CD4-positive, alpha-beta T cell (primary cell): Measurements from ENCODE around the gene PDLIM5. TPM values are rescaled to one million over a fixed set of nuclear protein-coding genes. Genes with fewer than 3 reads are reported as not detected.

Experiments
- ATAC-seq: fragments of 200-7000 bp; cut with Tn5 transposase; one replicate; pipeline ENCODE4 v1.10.0; 2022; ENCODE audit warnings: mild to moderate bottlenecking; ENCODE audit not compliant: poor library complexity
- CTCF ChIA-PET: fragments of 350-600 bp; sonication (Branson Sonifier 250); formaldehyde crosslinking; loops from one replicate; lab custom pipeline; 2021; ENCODE audit warnings: antibody characterized with exemption, inconsistent platforms; lab: Charles Lee
- POLR2A ChIA-PET: fragments of 350-600 bp; sonication (Branson Sonifier 250); formaldehyde crosslinking; loops from one replicate; lab custom pipeline; 2021; ENCODE audit warnings: antibody characterized with exemption, inconsistent platforms; lab: Charles Lee
- DNase-seq, 14 experiments: peaks; one replicate each; pipeline ENCODE4 v3.0.0-alpha.2; 2013 to 2020; ENCODE audit warnings: mixed read lengths in 2 of 14
- H3K27ac ChIP-seq, 2 donors: one replicate each; pipeline versions ENCODE4 v1.5.1 to v1.7.0; 2013; ENCODE audit warnings: low read length in 2 of 2, low read depth in 1 of 2, mild to moderate bottlenecking in 1 of 2
- H3K27me3 ChIP-seq, 2 experiments: 1 replicate in 1 of 2; 2 replicates in 1 of 2; pipeline versions ENCODE4 v1.6.1 to v1.7.0; 2013; ENCODE audit warnings: low read length in 2 of 2, control low read depth in 1 of 2, mild to moderate bottlenecking in 1 of 2, moderate library complexity in 1 of 2; ENCODE audit not compliant: insufficient read depth in 2 of 2, control insufficient read depth in 1 of 2
- H3K36me3 ChIP-seq: one replicate; pipeline ENCODE4 v1.6.1; 2013; ENCODE audit warnings: low read length, control low read depth; ENCODE audit not compliant: insufficient read depth
- H3K4me1 ChIP-seq: one replicate; pipeline ENCODE4 v1.6.1; 2013; ENCODE audit warnings: low read length, control low read depth; ENCODE audit not compliant: insufficient read depth
- H3K4me3 ChIP-seq: one replicate; pipeline ENCODE4 v1.5.1; 2013; ENCODE audit warnings: mild to moderate bottlenecking, low read length, moderate library complexity
- H3K9me3 ChIP-seq, 2 experiments: 1 replicate in 1 of 2; 2 replicates in 1 of 2; pipeline versions ENCODE4 v1.6.1 to v1.7.0; 2013; ENCODE audit warnings: low read length in 2 of 2, mild to moderate bottlenecking in 2 of 2, control low read depth in 1 of 2, moderate library complexity in 1 of 2; ENCODE audit not compliant: control insufficient read depth in 1 of 2, insufficient read depth in 1 of 2
- H3K27ac Mint-ChIP-seq: one replicate; pipeline ENCODE4 v1.8.0; 2020; ENCODE audit warnings: mixed read lengths
- H3K27me3 Mint-ChIP-seq: one replicate; pipeline ENCODE4 v1.8.0; 2021; ENCODE audit warnings: mixed read lengths
- H3K36me3 Mint-ChIP-seq: one replicate; pipeline ENCODE4 v1.8.0; 2021; ENCODE audit warnings: low read depth, mixed read lengths
- H3K4me1 Mint-ChIP-seq: one replicate; pipeline ENCODE4 v1.8.0; 2021; ENCODE audit warnings: low read depth, mixed read lengths
- H3K4me3 Mint-ChIP-seq: one replicate; pipeline ENCODE4 v1.8.0; 2020; ENCODE audit warnings: mild to moderate bottlenecking, mixed read lengths
- H3K9me3 Mint-ChIP-seq: one replicate; pipeline ENCODE4 v1.8.0; 2020; ENCODE audit warnings: mixed read lengths
- CTCF ChIP-seq: fragments of 200-600 bp; IDR thresholded peaks from one replicate; pipeline ENCODE4 v1.8.0; 2022; ENCODE audit warnings: antibody characterized with exemption, mild to moderate bottlenecking
- intact Hi-C, 2 experiments: fragments of 100-400 bp; cut with DNase I in 1 of 2; cut with micrococcal nuclease in 1 of 2; formaldehyde crosslinking; loops; one replicate each; pipeline versions ENCODE4 v1.15.1 to v1.9.0; 2023 to 2025; cut with DNase I, micrococcal nuclease
- total RNA-seq, 174 experiments: library from RNA in 2 of 174; stranded (reverse) in 2 of 174; gene quantifications; one replicate each; pipeline ENCODE4 v1.2.3 and lab custom pipeline; 2021 to 2026

PDLIM5 gene
- total RNA-seq, 2 experiments from 2014 or later: 23.0 to 23.1 TPM

GRCh38 chr4:94603170-94603747 lies 151.5 kb downstream of the PDLIM5 start:
- Histone ChIP-seq H3K9me3 (no peaks in the 10 kb centered on the region), H3K36me3 (no peaks in the 10 kb centered on the region), H3K27me3 (no peaks in the 10 kb centered on the region), H3K27ac (no peak overlapping the region), H3K4me1 (no peaks in the 10 kb centered on the region), H3K4me3 (no peak overlapping the region)
- ChIA-PET CTCF (interaction anchor here (1.1 kb wide), 1 partner anchor 10 kb away, joined by 3 read pairs; no protein-coding TSS in a partner anchor), POLR2A (no interaction called here)
- no peaks in the 10 kb centered on the region for H3K27me3 Mint-ChIP-seq
- no peak for TF ChIP-seq CTCF
- H3K36me3 Mint-ChIP-seq: no peaks in the 10 kb centered on the region
- intact Hi-C loops: no loop called here
- no peak overlapping the region for H3K27ac Mint-ChIP-seq
- H3K4me3 Mint-ChIP-seq: no peak overlapping the region
- no peaks in the 10 kb centered on the region for H3K4me1 Mint-ChIP-seq
- no peak for DNase-seq
- no peak for ATAC-seq
- H3K9me3 Mint-ChIP-seq: no peaks in the 10 kb centered on the region

DNA sequence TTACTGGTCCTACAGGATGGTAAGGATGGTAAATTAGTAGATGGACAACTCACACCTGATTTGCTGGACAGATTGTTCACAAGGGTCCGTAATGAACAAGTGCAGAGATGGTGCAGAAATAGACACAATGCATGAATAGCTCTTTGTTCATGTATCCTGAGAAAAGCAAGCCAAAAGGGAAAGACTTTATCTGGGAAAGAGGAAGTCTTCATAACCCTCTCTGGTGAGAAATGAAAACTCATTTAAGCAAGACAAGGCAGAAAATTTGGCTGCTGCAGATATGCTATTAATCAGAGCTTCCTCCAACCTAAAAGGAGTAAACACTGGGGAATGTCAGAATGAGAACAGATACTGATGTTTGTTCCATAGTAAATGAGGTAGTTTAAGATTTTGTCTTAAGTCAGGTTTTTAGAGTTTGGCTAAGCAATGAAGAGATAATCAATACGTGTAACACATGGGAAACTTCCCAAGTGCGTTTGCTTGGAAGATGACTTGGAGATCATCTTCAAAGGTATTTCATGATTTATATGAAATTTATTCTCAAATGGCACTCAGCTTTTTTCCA lies 153.6 kb downstream of the PDLIM5 start:
- Mint-ChIP-seq H3K4me1 (peaks cover 10% of the 10 kb centered on the region), H3K9me3 (no peaks in the 10 kb centered on the region), H3K4me3 (no peak overlapping the region), H3K36me3 (no peaks in the 10 kb centered on the region), H3K27ac (no peak overlapping the region), H3K27me3 (no peaks in the 10 kb centered on the region)
- CTCF ChIA-PET: no interaction called here
- no peak for TF ChIP-seq CTCF
- no peak for DNase-seq
- H3K9me3 ChIP-seq: no peaks in the 10 kb centered on the region
- ATAC-seq: no peak
- no peak overlapping the region for H3K4me3 ChIP-seq
- H3K36me3 ChIP-seq: no peaks in the 10 kb centered on the region
- intact Hi-C loops: no loop called here
- no peak overlapping the region for H3K27ac ChIP-seq
- H3K27me3 ChIP-seq: no peaks in the 10 kb centered on the region
- POLR2A ChIA-PET: no interaction called here
- H3K4me1 ChIP-seq: no peaks in the 10 kb centered on the region

DNA sequence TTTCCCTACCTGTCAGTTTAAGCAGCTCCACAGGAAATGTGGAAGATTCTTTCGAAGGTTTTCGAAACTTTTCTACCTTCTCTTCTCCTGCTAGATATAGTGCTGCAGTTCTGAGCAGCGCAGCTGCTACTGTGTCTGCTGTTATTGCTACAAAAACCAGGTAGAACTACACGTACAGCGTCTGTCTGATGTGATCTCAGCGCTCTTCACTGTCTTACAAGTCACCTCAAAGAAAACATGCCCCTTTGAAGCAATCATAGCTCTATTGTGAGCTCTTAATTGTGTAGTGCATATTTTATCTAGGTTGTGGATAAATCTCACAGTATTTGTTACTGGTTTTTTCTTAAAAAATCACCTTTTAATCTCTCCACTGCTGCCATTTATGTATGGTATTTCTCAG lies 158.4 kb downstream of the PDLIM5 start:
- no peaks in the 10 kb centered on the region for H3K9me3 Mint-ChIP-seq
- peak overlapping the region; percentile 52 for H3K27ac Mint-ChIP-seq
- ChIA-PET POLR2A (interaction anchor here (1.1 kb wide), 1 partner anchor 11 kb away, joined by 3 read pairs; no protein-coding TSS in a partner anchor), CTCF (no interaction called here)
- H3K4me1 ChIP-seq: no peaks in the 10 kb centered on the region
- DNase-seq: peak in 2 of 14 experiments; percentile 4 to 5
- no peaks in the 10 kb centered on the region for H3K36me3 ChIP-seq
- intact Hi-C loops: no loop called here
- H3K27me3 Mint-ChIP-seq: no peaks in the 10 kb centered on the region
- TF ChIP-seq CTCF: no peak
- no peak overlapping the region for H3K4me3 ChIP-seq
- no peak overlapping the region for H3K4me3 Mint-ChIP-seq
- H3K27me3 ChIP-seq: no peaks in the 10 kb centered on the region
- no peaks in the 10 kb centered on the region for H3K9me3 ChIP-seq
- peak; percentile 62 for ATAC-seq
- no peaks in the 10 kb centered on the region for H3K36me3 Mint-ChIP-seq
- no peak overlapping the region for H3K27ac ChIP-seq
- H3K4me1 Mint-ChIP-seq: peaks cover 18% of the 10 kb centered on the region
